GM23248 (cell line): ENCODE data around the gene PCA3.

Experiments
- EZH2 ChIP-seq: fragments of 200-600 bp; sonication (generic); IDR thresholded peaks from 2 replicates; pipeline ENCODE4 v1.6.1; 2018; ENCODE audit warnings: antibody characterized with exemption, mild to moderate bottlenecking; ENCODE audit not compliant: insufficient read depth, poor library complexity, severe bottlenecking
- EZH2phosphoT487 ChIP-seq: fragments of 200-600 bp; sonication (generic); IDR thresholded peaks from 2 replicates; pipeline ENCODE4 v1.6.1; 2018; ENCODE audit warnings: antibody characterized with exemption, moderate library complexity, mild to moderate bottlenecking, low read depth; ENCODE audit not compliant: insufficient read depth

DNA sequence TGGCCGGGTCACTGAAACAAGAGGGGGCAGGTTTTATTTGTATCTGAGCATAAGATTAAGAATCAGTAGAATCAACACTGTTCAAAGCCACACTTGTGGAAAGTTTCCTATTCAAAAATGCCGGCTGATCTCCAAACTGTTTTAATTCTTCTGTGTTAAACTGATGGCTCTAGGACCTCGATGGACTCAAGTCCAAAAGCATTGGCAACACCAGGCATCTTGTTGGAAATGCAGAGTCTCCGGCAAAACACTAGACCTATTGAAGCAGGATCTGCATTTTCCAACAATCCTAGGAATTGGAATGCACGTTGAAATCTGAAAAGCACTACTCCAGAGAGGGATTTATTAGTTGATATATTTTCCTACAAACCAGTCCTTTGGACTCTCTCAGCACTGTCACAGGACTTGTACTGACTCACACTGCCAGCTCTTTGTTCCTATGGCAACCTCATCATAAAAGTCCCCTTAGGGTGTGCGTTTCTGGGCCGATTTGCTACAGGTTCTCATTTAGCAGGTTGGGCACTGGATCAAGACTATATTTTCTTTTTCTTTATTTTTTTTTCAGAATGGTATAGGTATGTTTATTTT, 48.1 kb upstream of the PCA3 start:
- TF ChIP-seq EZH2phosphoT487 (no peak), EZH2 (no peak)
